Glomerular visceral epithelial cell (primary cell): ENCODE data around the gene PCK2.
"Not testable (repeated sequence)": the region's sequence is repeated elsewhere in the genome, so short reads cannot be mapped to it uniquely, and the experiment has no call there.

Experiments used
- DNase-seq: peaks from one replicate; pipeline ENCODE4 v3.0.0-alpha.2; 2016; ENCODE audit errors: extremely low spot score

PCK2 gene

GRCh38 chr14:24095271-24096068 lies 1.4 kb downstream of the PCK2 start:
- DNase-seq, result peak; percentile 80

GRCh38 chr14:24096545-24097181 lies 2.6 kb downstream of the PCK2 start:
- DNase-seq, result no peak

DNA sequence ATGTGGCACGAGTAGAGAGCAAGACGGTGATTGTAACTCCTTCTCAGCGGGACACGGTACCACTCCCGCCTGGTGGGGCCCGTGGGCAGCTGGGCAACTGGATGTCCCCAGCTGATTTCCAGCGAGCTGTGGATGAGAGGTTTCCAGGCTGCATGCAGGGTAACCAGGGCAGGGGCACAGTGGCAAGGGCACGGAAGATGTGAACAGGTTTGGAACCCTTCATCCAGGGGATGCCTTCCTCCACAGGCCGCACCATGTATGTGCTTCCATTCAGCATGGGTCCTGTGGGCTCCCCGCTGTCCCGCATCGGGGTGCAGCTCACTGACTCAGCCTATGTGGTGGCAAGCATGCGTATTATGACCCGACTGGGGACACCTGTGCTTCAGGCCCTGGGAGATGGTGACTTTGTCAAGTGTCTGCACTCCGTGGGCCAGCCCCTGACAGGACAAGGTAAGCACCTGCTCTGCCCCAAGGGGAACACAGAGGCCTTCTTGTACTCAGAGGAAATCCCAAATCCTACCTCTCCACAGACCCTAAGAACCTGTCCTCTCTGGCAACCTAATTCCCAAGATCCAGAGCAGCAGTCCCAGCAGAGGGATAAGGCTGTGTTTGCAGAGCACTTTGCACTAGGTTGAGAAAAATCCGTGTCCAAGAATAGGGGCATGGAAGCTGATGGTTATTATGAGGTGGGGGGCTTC lies 4.3 kb downstream of the PCK2 start:
- DNase-seq, result no peak

GRCh38 chr14:24098927-24099813 lies 5.1 kb downstream of the PCK2 start:
- DNase-seq, result no peak

DNA sequence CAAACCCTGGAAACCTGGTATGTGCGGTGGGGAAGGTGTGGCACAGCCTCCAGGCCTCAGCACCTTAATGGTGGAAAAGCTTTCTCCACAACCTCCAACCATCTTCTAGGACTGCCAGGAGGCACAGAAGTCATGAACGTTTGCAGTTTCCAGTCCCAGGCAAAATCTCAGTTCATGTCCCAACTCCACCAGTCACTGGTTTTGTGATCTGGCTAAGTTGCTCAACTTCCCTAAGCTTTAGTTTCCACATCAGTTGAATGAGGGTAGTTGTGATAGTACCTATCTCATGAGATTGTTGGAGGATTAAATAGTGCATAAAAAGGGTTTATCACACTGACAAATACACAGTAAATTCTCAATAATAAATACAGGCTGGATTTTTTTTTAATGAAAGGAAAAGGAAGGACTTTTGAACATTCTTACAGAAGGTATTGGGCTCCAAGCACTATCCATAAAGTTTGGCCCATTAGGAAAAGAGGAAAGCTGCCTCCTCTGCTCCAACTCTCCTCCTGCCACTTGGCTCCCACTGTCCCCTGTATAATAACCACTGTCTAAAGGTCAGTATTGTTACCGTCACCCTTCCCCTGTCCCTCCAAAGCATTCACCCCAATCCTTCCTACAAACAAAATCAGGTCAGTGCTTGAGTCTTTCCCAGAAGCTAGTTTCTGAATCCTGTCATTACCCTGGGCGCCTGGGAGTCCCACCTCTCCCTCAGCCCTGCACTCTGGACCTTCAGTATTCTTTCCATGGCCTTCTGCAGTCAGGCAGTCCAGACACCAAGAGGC lies 6.3 kb downstream of the PCK2 start:
- no peak for DNase-seq

- DNase-seq, result no peak
Observed at GRCh38 chr14:24100982-24101494, 6.9 kb downstream of the PCK2 start.

- no peak for DNase-seq
Observed at GRCh38 chr14:24102357-24103048, 8.4 kb downstream of the PCK2 start.

GRCh38 chr14:24103451-24103850 lies 9.3 kb downstream of the PCK2 start:
- no peak for DNase-seq

GRCh38 chr14:24105609-24106239 lies 11.6 kb downstream of the PCK2 start:
- DNase-seq, result not testable (repeated sequence)

GRCh38 chr14:24106672-24107271 lies 12.7 kb downstream of the PCK2 start:
- no peak for DNase-seq

- no peak for DNase-seq
Observed at GRCh38 chr14:24108336-24108874, 14.3 kb downstream of the PCK2 start.

DNA sequence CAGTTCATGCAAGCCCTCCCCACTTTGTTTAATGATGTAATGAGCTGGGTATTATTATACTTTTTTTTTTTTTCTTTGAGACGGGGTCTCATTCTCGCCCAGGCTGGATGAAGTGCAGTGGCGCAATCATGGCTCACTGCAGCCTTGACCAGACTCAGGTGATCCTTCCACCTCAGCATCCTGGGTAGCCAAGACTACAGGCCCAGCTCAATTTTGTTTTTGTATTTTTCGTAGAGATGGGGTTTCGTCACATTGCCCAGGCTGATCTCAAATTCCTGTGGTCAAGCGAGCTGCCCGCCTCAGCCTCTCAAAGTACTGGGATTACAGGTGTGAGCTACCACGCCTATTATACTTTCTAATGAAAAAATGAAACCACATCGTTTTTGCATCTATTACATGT lies 15.9 kb downstream of the PCK2 start:
- DNase-seq, result no peak

GRCh38 chr14:24110523-24110922 lies 16.4 kb downstream of the PCK2 start:
- no peak for DNase-seq

DNA sequence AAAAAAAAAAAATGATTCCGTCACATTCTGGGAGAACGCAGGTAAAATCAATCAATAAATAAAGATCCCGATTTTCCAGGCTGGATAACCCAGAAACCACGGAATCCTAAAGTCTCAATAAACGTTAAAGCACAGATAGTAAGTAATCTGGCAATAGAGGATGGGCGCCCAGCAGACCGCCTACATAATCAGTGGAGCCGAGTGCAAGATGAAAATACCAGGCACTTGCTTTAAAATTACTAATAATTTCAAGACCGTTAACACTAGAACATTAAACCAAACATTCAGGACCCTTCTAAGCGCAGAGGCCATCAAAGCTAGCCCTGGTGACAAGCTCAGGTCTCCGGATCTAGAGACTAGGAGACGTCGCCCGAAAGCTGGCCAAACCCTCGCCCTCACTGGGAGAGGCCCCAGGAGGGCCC lies 19.3 kb downstream of the PCK2 start:
- DNase-seq, result no peak

GRCh38 chr14:24113801-24114531 lies 19.9 kb downstream of the PCK2 start:
- DNase-seq, result peak; percentile 92

DNA sequence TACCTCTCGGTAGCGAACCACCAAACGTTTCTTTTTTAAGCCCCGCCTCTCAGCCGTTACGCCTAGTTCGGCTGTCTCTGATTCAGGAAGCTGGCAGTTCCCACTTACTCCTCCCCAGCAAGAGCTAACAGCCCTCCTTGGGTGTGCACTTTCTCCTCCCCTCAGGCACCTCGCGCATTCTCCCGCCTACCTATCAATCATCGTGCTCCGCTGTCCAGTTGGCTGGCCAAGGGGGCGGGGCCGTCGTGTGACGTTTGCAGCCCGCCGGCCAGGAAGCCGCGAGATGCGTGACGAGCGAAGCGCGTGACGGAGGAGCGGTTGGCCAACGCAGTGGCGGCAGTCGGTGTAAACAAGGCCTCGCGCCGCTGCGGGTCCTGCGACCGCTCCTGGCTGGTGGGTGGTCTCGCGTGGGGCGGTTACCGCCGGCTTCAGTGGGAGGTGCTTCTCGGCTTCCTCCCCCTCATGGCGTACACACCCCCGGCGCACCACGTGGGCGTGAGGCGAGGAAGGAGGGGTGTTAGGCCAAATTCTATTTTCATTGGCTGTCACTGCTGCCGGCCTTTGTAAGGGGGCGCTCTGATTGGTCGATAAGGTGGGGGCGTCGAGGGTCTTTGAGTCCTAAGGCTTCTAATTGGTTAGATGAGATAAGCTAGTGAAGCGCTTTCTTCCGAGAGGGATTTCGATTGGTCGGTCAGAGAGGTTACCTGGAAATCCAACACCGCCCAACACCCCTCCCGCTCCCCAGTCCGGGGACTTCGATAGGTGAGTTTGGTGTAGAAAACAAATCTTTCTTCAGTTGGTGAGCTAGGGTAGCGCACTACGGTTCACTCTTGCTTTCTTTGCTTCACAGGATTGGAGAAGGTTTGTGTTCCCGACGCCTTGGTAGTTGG lies 20.7 kb downstream of the PCK2 start, which contains the start of the genes DCAF11 and NRL:
DCAF11 (plus strand) TSS at position 246 of the 890 bp plus-strand sequence. CDS start 818 bp downstream, outside the sequence.
NRL (minus strand) TSS at position 418 of the 890 bp plus-strand sequence. CDS start 32,101 bp downstream, outside the sequence.
- DNase-seq, result peak; percentile 100
